Muscle of leg (tissue), 16 donors: ENCODE results near the gene ZBTB44. TPM values are rescaled to one million over a fixed set of nuclear protein-coding genes. Genes with fewer than 3 reads are reported as not detected.

ENCODE experiments used
- DNase-seq: peaks from one replicate; pipeline ENCODE4 v3.0.0; 2013
- H3K27ac ChIP-seq: one replicate; pipeline ENCODE4 v1.5.1; 2013; ENCODE audit warnings: mild to moderate bottlenecking, low read length, control low read depth
- H3K27me3 ChIP-seq: one replicate; pipeline ENCODE4 v1.6.1; 2013; ENCODE audit warnings: low read length; ENCODE audit not compliant: control insufficient read depth, insufficient read depth
- H3K36me3 ChIP-seq: one replicate; pipeline ENCODE4 v1.6.1; 2013; ENCODE audit warnings: low read length; ENCODE audit not compliant: control insufficient read depth, insufficient read depth
- H3K4me1 ChIP-seq: one replicate; pipeline ENCODE4 v1.6.1; 2013; ENCODE audit warnings: low read length; ENCODE audit not compliant: control insufficient read depth, insufficient read depth
- H3K4me3 ChIP-seq: one replicate; pipeline ENCODE4 v1.5.1; 2013; ENCODE audit warnings: low read length, control low read depth
- H3K9me3 ChIP-seq: replicated peaks from 2 replicates; pipeline ENCODE4 v1.6.1; 2013; ENCODE audit warnings: low read depth, low read length; ENCODE audit not compliant: control insufficient read depth
- WGBS: methylation state at CpG from one replicate; pipeline ENCODE4 v1.1.5; 2013; ENCODE audit warnings: missing lambda C conversion rate; ENCODE audit not compliant: insufficient coverage; 5-methylcytosine and 5-hydroxymethylcytosine counted together
- long read RNA-seq, 11 donors: transcript quantifications; one replicate each; lab custom pipeline, GENCODE V29; 2026
- polyA plus RNA-seq, 8 donors: library from polyadenylated mRNA; unstranded; fragments of 120-200 nt; gene quantifications; one replicate each; pipeline versions ENCODE4 v1.2.1 to v1.2.3, GENCODE V29; 2013; ENCODE audit warnings: inconsistent platforms in 1 of 8, low replicate concordance in 1 of 8; ENCODE audit not compliant: insufficient read length in 8 of 8, insufficient read depth in 1 of 8
- total RNA-seq: library from RNA; stranded (reverse); fragments of 120-200 nt; gene quantifications from one replicate; pipeline ENCODE4 v1.2.4, GENCODE V29; 2013

ZBTB44 gene, protein sequence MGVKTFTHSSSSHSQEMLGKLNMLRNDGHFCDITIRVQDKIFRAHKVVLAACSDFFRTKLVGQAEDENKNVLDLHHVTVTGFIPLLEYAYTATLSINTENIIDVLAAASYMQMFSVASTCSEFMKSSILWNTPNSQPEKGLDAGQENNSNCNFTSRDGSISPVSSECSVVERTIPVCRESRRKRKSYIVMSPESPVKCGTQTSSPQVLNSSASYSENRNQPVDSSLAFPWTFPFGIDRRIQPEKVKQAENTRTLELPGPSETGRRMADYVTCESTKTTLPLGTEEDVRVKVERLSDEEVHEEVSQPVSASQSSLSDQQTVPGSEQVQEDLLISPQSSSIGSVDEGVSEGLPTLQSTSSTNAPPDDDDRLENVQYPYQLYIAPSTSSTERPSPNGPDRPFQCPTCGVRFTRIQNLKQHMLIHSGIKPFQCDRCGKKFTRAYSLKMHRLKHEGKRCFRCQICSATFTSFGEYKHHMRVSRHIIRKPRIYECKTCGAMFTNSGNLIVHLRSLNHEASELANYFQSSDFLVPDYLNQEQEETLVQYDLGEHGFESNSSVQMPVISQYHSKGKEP
- total RNA-seq (37.0 TPM), polyA plus RNA-seq (10 to 100 TPM; 18.3 to 29.6 (median 22.7) TPM)
- long read RNA-seq, donor 1, full-length matches to known transcripts = 2 of 2 reads
- long read RNA-seq, donor 1, partial matches to known transcripts = 0 of 2 reads
- long read RNA-seq, donor 1, other reads (novel, unspliced or antisense) = 0 of 2 reads
- long read RNA-seq, donor 2, full-length matches to known transcripts = 1 of 1 reads
- long read RNA-seq, donor 2, partial matches to known transcripts = 0 of 1 reads
- long read RNA-seq, donor 2, other reads (novel, unspliced or antisense) = 0 of 1 reads
- long read RNA-seq, donor 3, partial matches to known transcripts = 0 of 1 reads
- long read RNA-seq, donor 3, other reads (novel, unspliced or antisense) = 0 of 1 reads
- long read RNA-seq, donor 4, partial matches to known transcripts = 0 of 1 reads
- long read RNA-seq, donor 4, other reads (novel, unspliced or antisense) = 0 of 1 reads
- long read RNA-seq, donor 5, full-length matches to known transcripts = 1 of 1 reads
- long read RNA-seq, donor 5, partial matches to known transcripts = 0 of 1 reads
- long read RNA-seq, donor 5, other reads (novel, unspliced or antisense) = 0 of 1 reads
- long read RNA-seq, donor 6, full-length matches to known transcripts = 3 of 3 reads
- long read RNA-seq, donor 6, partial matches to known transcripts = 0 of 3 reads
- long read RNA-seq, donor 6, other reads (novel, unspliced or antisense) = 0 of 3 reads
- long read RNA-seq, donor 7 = 0 reads
- long read RNA-seq, donor 8 = 0 reads
- long read RNA-seq, donor 9, full-length matches to known transcripts = 1 of 1 reads
- long read RNA-seq, donor 9, partial matches to known transcripts = 0 of 1 reads
- long read RNA-seq, donor 9, other reads (novel, unspliced or antisense) = 0 of 1 reads
- long read RNA-seq, donor 10, full-length matches to known transcripts = 3 of 3 reads
- long read RNA-seq, donor 10, partial matches to known transcripts = 0 of 3 reads
- long read RNA-seq, donor 10, other reads (novel, unspliced or antisense) = 0 of 3 reads
- long read RNA-seq, donor 11, full-length matches to known transcripts = 1 of 10 reads
- long read RNA-seq, donor 11, partial matches to known transcripts = 9 of 10 reads
- long read RNA-seq, donor 11, other reads (novel, unspliced or antisense) = 0 of 10 reads

- WGBS = 1% methylated on average over 17 of the region's 42 CpGs
- peak within 1 kb of the TSS; percentile 81 for H3K4me3 ChIP-seq
- H3K9me3 ChIP-seq = no peaks in the 10 kb centered on the region
- DNase-seq = peak; percentile 96
- peak within 1 kb of the TSS; percentile 77 for H3K27ac ChIP-seq
- H3K27me3 ChIP-seq = no peaks in the 10 kb centered on the region
- no peaks in the 10 kb centered on the region for H3K36me3 ChIP-seq
- H3K4me1 ChIP-seq = peaks cover 8% of the 10 kb centered on the region
These were observed at the start of gene ZBTB44 for GRCh38 chr11:130314750-130315285. Gene ZBTB44 (minus strand): TSS chr11:130314917. CDS start chr11:130261873, 53,044 bp downstream.

GRCh38 chr11:130359419-130359818, 44.7 kb upstream of the ZBTB44 start:
- no peak overlapping the region for H3K27ac ChIP-seq
- no peak for DNase-seq
- H3K4me1 ChIP-seq = peaks cover 5% of the 10 kb centered on the region
- H3K9me3 ChIP-seq = peaks cover 7% of the 10 kb centered on the region
- no peaks in the 10 kb centered on the region for H3K36me3 ChIP-seq
- no peak overlapping the region for H3K4me3 ChIP-seq
- H3K27me3 ChIP-seq = no peaks in the 10 kb centered on the region

GRCh38 chr11:130358398-130358797, 43.7 kb upstream of the ZBTB44 start:
- no peaks in the 10 kb centered on the region for H3K27me3 ChIP-seq
- peaks cover 7% of the 10 kb centered on the region for H3K9me3 ChIP-seq
- no peaks in the 10 kb centered on the region for H3K36me3 ChIP-seq
- DNase-seq = no peak
- H3K4me1 ChIP-seq = peaks cover 3% of the 10 kb centered on the region
- H3K4me3 ChIP-seq = no peak overlapping the region
- H3K27ac ChIP-seq = no peak overlapping the region

GRCh38 chr11:130347261-130347660, 32.5 kb upstream of the ZBTB44 start:
- H3K4me1 ChIP-seq = no peaks in the 10 kb centered on the region
- no peak overlapping the region for H3K4me3 ChIP-seq
- H3K27me3 ChIP-seq = no peaks in the 10 kb centered on the region
- no peak for DNase-seq
- no peak overlapping the region for H3K27ac ChIP-seq
- no CpG with 5 or more reads among the region's 1 CpG for WGBS
- H3K36me3 ChIP-seq = no peaks in the 10 kb centered on the region
- no peaks in the 10 kb centered on the region for H3K9me3 ChIP-seq

DNA sequence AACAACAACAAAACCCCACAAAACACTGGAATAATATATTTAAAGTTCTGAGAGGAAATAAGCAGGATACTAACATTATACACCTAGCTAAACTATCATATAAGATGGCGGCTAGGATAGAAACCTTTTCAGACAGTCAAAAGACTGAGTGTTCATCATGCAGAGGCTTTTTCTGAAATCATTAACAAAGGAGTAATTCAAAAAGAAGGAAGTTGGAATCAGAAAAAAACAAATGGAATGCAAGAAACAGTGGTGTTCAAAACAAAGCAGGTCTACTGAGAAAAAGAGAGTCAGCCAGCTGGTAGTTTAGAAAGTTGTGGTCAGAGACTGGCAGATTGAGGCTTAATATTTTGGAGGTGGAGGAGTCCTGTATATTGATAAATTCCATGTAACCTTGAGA, 30.1 kb upstream of the ZBTB44 start:
- no CpG with 5 or more reads among the region's 1 CpG for WGBS

GRCh38 chr11:130340671-130341319, 26.1 kb upstream of the ZBTB44 start:
- WGBS = 74% methylated on average over 3 of the region's 3 CpGs

More for the DNA sequence above, 30.1 kb upstream of the ZBTB44 start:
- H3K9me3 ChIP-seq = peaks cover 3% of the 10 kb centered on the region
- H3K27ac ChIP-seq = no peak overlapping the region
- H3K36me3 ChIP-seq = no peaks in the 10 kb centered on the region
- H3K4me1 ChIP-seq = no peaks in the 10 kb centered on the region
- DNase-seq = no peak
- H3K27me3 ChIP-seq = no peaks in the 10 kb centered on the region
- no peak overlapping the region for H3K4me3 ChIP-seq

DNA sequence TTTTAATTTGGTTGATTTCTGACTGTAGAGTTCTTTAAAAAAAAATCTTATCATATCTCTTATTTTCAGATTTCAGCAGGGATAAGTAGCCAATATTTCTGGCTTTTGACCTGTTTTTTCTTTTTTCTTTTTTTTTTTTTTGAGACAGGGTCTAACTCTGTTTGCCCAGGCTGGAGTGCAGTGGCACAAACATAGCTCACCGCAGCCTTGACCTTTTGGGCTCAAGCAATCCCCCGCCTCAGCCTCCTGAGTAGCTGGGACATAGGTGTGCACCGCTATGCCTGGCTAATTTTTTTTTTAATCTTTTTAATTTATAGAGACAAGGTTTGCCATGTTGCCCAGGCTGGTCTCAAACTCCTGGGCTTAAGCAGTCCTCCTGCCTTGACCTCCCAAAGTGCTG, 23.9 kb upstream of the ZBTB44 start:
- no peak overlapping the region for H3K4me3 ChIP-seq
- H3K4me1 ChIP-seq = no peaks in the 10 kb centered on the region
- H3K36me3 ChIP-seq = no peaks in the 10 kb centered on the region
- no peak overlapping the region for H3K27ac ChIP-seq
- no CpG with 5 or more reads among the region's 3 CpGs for WGBS
- no peak for DNase-seq
- H3K9me3 ChIP-seq = peaks cover 3% of the 10 kb centered on the region
- H3K27me3 ChIP-seq = no peaks in the 10 kb centered on the region

More at GRCh38 chr11:130340671-130341319, 26.1 kb upstream of the ZBTB44 start:
- no peak overlapping the region for H3K27ac ChIP-seq
- DNase-seq = no peak
- peaks cover 3% of the 10 kb centered on the region for H3K9me3 ChIP-seq
- H3K27me3 ChIP-seq = no peaks in the 10 kb centered on the region
- H3K4me1 ChIP-seq = no peaks in the 10 kb centered on the region
- H3K36me3 ChIP-seq = no peaks in the 10 kb centered on the region
- H3K4me3 ChIP-seq = no peak overlapping the region

DNA sequence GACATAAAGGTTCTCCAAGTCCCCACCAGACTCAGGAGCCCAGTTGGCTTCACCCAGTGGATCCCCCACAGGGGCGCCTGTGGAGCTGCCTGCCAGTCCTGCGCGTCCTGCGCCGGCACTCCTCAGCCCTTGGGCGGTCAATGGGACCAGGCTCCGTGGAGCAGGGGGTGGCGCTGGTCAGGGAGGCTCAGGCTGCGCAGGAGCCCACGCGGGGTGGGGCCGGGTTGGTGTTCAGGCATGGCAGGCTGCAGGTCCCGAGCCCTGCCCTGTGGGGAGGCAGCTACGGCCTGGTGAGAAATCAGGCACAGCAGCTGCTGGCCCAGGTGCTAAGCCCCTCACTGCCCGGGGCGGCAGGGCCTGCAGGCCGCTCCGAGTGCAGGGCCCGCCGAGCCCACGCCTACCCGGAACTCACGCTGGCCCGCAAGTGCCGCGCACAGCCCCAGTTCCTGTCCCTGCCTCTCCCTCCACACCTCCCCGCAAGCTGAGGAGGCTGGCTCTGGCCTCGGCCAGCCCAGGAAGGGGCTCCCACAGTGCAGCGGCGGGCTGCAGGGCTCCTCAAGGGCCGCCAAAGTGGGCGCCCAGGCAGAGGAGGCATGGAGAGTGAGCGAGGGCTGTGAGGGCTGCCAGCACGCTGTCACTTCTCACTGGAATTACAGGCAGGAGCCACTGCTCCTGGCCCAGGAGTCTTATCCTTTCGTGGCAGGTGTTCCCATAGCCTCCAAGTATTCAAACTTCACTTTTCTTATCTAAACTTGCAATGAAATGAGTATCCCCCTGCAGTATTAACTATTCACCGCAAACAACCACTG, 22.8 kb upstream of the ZBTB44 start:
- H3K4me3 ChIP-seq = no peak overlapping the region
- no peaks in the 10 kb centered on the region for H3K27me3 ChIP-seq
- WGBS = 92% methylated on average over 22 of the region's 36 CpGs
- H3K27ac ChIP-seq = no peak overlapping the region
- no peaks in the 10 kb centered on the region for H3K36me3 ChIP-seq
- DNase-seq = no peak
- peaks cover 3% of the 10 kb centered on the region for H3K9me3 ChIP-seq
- no peaks in the 10 kb centered on the region for H3K4me1 ChIP-seq
